Panc1 (cell line): ENCODE data around the gene CARNS1.

Experiments
- POLR2AphosphoS5 ChIP-seq: IDR thresholded peaks from 2 replicates; pipeline ENCODE4 v1.6.1; 2012; ENCODE audit warnings: mild to moderate bottlenecking, low read depth, low read length, moderate library complexity
- REST ChIP-seq, 2 experiments: IDR thresholded peaks; 2 replicates each; pipeline ENCODE4 v1.6.1; 2011 to 2012; ENCODE audit warnings: low read depth in 2 of 2, control low read depth in 1 of 2, low read length in 1 of 2, mild to moderate bottlenecking in 1 of 2, moderate library complexity in 1 of 2; ENCODE audit not compliant: insufficient read depth in 1 of 2
- TF ChIP-seq, protein P1 (sequence below): fragments of 450-650 bp; IDR thresholded peaks from 2 replicates; pipeline ENCODE4 v1.5.1; 2017; ENCODE audit warnings: mild to moderate bottlenecking

- TF ChIP-seq, protein P1, sequence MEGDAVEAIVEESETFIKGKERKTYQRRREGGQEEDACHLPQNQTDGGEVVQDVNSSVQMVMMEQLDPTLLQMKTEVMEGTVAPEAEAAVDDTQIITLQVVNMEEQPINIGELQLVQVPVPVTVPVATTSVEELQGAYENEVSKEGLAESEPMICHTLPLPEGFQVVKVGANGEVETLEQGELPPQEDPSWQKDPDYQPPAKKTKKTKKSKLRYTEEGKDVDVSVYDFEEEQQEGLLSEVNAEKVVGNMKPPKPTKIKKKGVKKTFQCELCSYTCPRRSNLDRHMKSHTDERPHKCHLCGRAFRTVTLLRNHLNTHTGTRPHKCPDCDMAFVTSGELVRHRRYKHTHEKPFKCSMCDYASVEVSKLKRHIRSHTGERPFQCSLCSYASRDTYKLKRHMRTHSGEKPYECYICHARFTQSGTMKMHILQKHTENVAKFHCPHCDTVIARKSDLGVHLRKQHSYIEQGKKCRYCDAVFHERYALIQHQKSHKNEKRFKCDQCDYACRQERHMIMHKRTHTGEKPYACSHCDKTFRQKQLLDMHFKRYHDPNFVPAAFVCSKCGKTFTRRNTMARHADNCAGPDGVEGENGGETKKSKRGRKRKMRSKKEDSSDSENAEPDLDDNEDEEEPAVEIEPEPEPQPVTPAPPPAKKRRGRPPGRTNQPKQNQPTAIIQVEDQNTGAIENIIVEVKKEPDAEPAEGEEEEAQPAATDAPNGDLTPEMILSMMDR = no peak; the same call in 1 of the 2 replicates
- TF ChIP-seq POLR2AphosphoS5 = no peak; the same call in 1 of the 2 replicates
- TF ChIP-seq REST (IDR thresholded peaks at IDR 0.05; ENCODE audit: insufficient read depth in 1 of 2, low read depth in 2 of 2, low read length in 1 of 2) = peak in 1 of 2 experiments; percentile 34; a peak in 1 of 4 replicates
Measured at GRCh38 chr11:67439321-67440228, 24.1 kb downstream of the CARNS1 start.
